ENCODE results near the gene BRCA2. TPM values are rescaled to one million over a fixed set of nuclear protein-coding genes. Genes with fewer than 3 reads are reported as not detected.
A peak's percentile ranks its signal among the peaks of the same experiment; 100 is the strongest.

BRCA2 gene
- total and polyA plus RNA-seq, 2 donors (not counting 1 experiment from before 2014, with no cell fraction given), result 1.2 to 6.0 TPM

- CTCF ChIA-PET, result interaction anchor here (1.1 to 3.9 kb wide), 6 partner anchors 13 to 151 kb away, joined by 3 to 12 read pairs (median 4); no protein-coding TSS in a partner anchor
- Mint-ChIP-seq H3K27ac (peak overlapping the region; percentile 67), H3K9me3 (ENCODE audit: insufficient read depth) (no peaks in the 10 kb centered on the region), H3K27me3 (no peaks in the 10 kb centered on the region), H3K4me1 (peaks cover 37% of the 10 kb centered on the region), H3K4me3 (peak overlapping the region; percentile 32)
- DNase-seq, result no peak
- H3K79me2 ChIP-seq (ENCODE audit: control insufficient read depth, insufficient read depth, low read length), result peaks cover 32% of the 10 kb centered on the region
- no peak overlapping the region for H2AFZ ChIP-seq (ENCODE audit: insufficient read depth, low read depth, low read length, poor library complexity, severe bottlenecking)
- H3K27me3 ChIP-seq (replicated peaks in 1 of 4; ENCODE audit: control extremely low read depth in 1 of 4, control insufficient read depth in 3 of 4, insufficient read depth in 4 of 4, low read length in 3 of 4), result no peaks in the 10 kb centered on the region
- H3K9ac ChIP-seq (ENCODE audit: low read length), result no peak overlapping the region
- POLR2A ChIA-PET, result interaction anchor here (2.0 kb wide), 1 partner anchor 114 kb away, joined by 17 read pairs; the partner anchor contains the start of genes BRCA2 and ZAR1L
- no peak overlapping the region for H3K4me3 ChIP-seq (ENCODE audit: control extremely low read depth in 1 of 5, extremely low read depth in 1 of 5, insufficient read depth in 1 of 5, low read depth in 2 of 5, low read length in 4 of 5)
- no peak for ATAC-seq (ENCODE audit: low read depth)
- peak overlapping the region; percentile 96 for H3K4me2 ChIP-seq (replicated peaks; ENCODE audit: low read depth, low read length, poor library complexity, severe bottlenecking)
- H3K36me3 ChIP-seq (replicated peaks in 1 of 2; ENCODE audit: control extremely low read depth in 1 of 2, control insufficient read depth in 1 of 2, extremely low read depth in 1 of 2, insufficient read depth in 2 of 2, low read length in 1 of 2), result no peaks in the 10 kb centered on the region
- H3K27ac ChIP-seq (ENCODE audit: low read length in 2 of 2), result peak overlapping the region; percentile 95 to 98
- TF ChIP-seq, protein P1, sequence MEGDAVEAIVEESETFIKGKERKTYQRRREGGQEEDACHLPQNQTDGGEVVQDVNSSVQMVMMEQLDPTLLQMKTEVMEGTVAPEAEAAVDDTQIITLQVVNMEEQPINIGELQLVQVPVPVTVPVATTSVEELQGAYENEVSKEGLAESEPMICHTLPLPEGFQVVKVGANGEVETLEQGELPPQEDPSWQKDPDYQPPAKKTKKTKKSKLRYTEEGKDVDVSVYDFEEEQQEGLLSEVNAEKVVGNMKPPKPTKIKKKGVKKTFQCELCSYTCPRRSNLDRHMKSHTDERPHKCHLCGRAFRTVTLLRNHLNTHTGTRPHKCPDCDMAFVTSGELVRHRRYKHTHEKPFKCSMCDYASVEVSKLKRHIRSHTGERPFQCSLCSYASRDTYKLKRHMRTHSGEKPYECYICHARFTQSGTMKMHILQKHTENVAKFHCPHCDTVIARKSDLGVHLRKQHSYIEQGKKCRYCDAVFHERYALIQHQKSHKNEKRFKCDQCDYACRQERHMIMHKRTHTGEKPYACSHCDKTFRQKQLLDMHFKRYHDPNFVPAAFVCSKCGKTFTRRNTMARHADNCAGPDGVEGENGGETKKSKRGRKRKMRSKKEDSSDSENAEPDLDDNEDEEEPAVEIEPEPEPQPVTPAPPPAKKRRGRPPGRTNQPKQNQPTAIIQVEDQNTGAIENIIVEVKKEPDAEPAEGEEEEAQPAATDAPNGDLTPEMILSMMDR (IDR thresholded peaks at IDR 0.05), result no peak
- TF ChIP-seq EZH2 (IDR thresholded peaks at IDR 0.05; ENCODE audit: borderline replicate concordance, insufficient read depth, low read depth, low read length, poor library complexity, severe bottlenecking), result no peak
- intact Hi-C loops (cut with micrococcal nuclease), result loop anchor here (2.0 to 5.0 kb wide), 2 partner anchors 1267 to 1812 kb away; partner anchors contain the start of gene USPL1
- H3K4me1 ChIP-seq (ENCODE audit: control insufficient read depth in 2 of 2, insufficient read depth in 2 of 2, low read length in 2 of 2), result peaks cover 28 to 40% of the 10 kb centered on the region in 2 donors
- no peaks in the 10 kb centered on the region for H3K9me3 ChIP-seq (ENCODE audit: control extremely low read depth in 1 of 3, control insufficient read depth in 2 of 3, insufficient read depth in 1 of 3, low read length in 2 of 3)
- H4K20me1 ChIP-seq (ENCODE audit: control insufficient read depth, insufficient read depth, low read length, poor library complexity, severe bottlenecking), result peaks cover 11% of the 10 kb centered on the region
- 100% methylated on average over 5 of the region's 6 CpGs for WGBS (ENCODE audit: insufficient coverage)
Observed at GRCh38 chr13:32429433-32429909, 114.2 kb downstream of the BRCA2 start.

- Mint-ChIP-seq H3K9me3 (ENCODE audit: insufficient read depth) (no peaks in the 10 kb centered on the region), H3K27ac (peak overlapping the region; percentile 84), H3K27me3 (no peaks in the 10 kb centered on the region), H3K4me1 (peaks cover 34% of the 10 kb centered on the region), H3K4me3 (peak overlapping the region; percentile 26)
- DNase-seq (no peak), ATAC-seq (ENCODE audit: low read depth) (no peak)
- Histone ChIP-seq H3K27ac (ENCODE audit: low read length in 2 of 2) (peak overlapping the region in 1 of 2 donors; percentile 23), H3K27me3 (replicated peaks in 1 of 4; ENCODE audit: control extremely low read depth in 1 of 4, control insufficient read depth in 3 of 4, insufficient read depth in 4 of 4, low read length in 3 of 4) (no peaks in the 10 kb centered on the region), H3K9me3 (ENCODE audit: control extremely low read depth in 1 of 3, control insufficient read depth in 2 of 3, insufficient read depth in 1 of 3, low read length in 2 of 3) (no peaks in the 10 kb centered on the region), H3K79me2 (ENCODE audit: control insufficient read depth, insufficient read depth, low read length) (peaks cover 25% of the 10 kb centered on the region), H3K9ac (ENCODE audit: low read length) (no peak overlapping the region), H4K20me1 (ENCODE audit: control insufficient read depth, insufficient read depth, low read length, poor library complexity, severe bottlenecking) (peaks cover 6% of the 10 kb centered on the region), H2AFZ (ENCODE audit: insufficient read depth, low read depth, low read length, poor library complexity, severe bottlenecking) (peak overlapping the region; percentile 22), H3K36me3 (replicated peaks in 1 of 2; ENCODE audit: control extremely low read depth in 1 of 2, control insufficient read depth in 1 of 2, extremely low read depth in 1 of 2, insufficient read depth in 2 of 2, low read length in 1 of 2) (no peaks in the 10 kb centered on the region), H3K4me2 (replicated peaks; ENCODE audit: low read depth, low read length, poor library complexity, severe bottlenecking) (no peak overlapping the region), H3K4me1 (ENCODE audit: control insufficient read depth in 2 of 2, insufficient read depth in 2 of 2, low read length in 2 of 2) (peaks cover 27 to 37% of the 10 kb centered on the region in 2 donors), H3K4me3 (ENCODE audit: control extremely low read depth in 1 of 5, extremely low read depth in 1 of 5, insufficient read depth in 1 of 5, low read depth in 2 of 5, low read length in 4 of 5) (no peak overlapping the region)
- 33% methylated on average over 2 of the region's 6 CpGs for WGBS (ENCODE audit: insufficient coverage)
- intact Hi-C loops (cut with micrococcal nuclease), result no loop called here
- POLR2A ChIA-PET, result no interaction called here
- TF ChIP-seq EZH2 (IDR thresholded peaks at IDR 0.05; ENCODE audit: borderline replicate concordance, insufficient read depth, low read depth, low read length, poor library complexity, severe bottlenecking), result no peak
- TF ChIP-seq, protein P1 (IDR thresholded peaks at IDR 0.05), result no peak
- CTCF ChIA-PET, result interaction anchor here (1.1 to 3.9 kb wide), 4 partner anchors 13 to 151 kb away, joined by 3 to 12 read pairs (median 7); no protein-coding TSS in a partner anchor
Observed at GRCh38 chr13:32430018-32430747, 114.9 kb downstream of the BRCA2 start.

All from B cell (primary cell).